Immature natural killer cell (primary cell): ENCODE results near the gene ZNF92. TPM values are rescaled to one million over a fixed set of nuclear protein-coding genes. Genes with fewer than 3 reads are reported as not detected.
"Not testable (repeated sequence)": the region's sequence is repeated elsewhere in the genome, so short reads cannot be mapped to it uniquely, and the experiment has no call there.

Source experiments
- DNase-seq, 3 donors: peaks; one replicate each; pipeline ENCODE4 v3.0.0; 2022; ENCODE audit warnings: mixed read lengths in 1 of 3
- H3K27ac Mint-ChIP-seq, 6 donors: one replicate each; pipeline ENCODE4 v1.8.0; 2020; ENCODE audit warnings: mixed read lengths in 6 of 6, mild to moderate bottlenecking in 5 of 6, inconsistent platforms in 4 of 6, moderate library complexity in 3 of 6
- H3K27me3 Mint-ChIP-seq, 3 donors: one replicate each; pipeline ENCODE4 v1.8.0; 2020 to 2021; ENCODE audit warnings: low read depth in 3 of 3, mild to moderate bottlenecking in 3 of 3, mixed read lengths in 3 of 3, moderate library complexity in 3 of 3, inconsistent platforms in 1 of 3
- H3K36me3 Mint-ChIP-seq, 3 donors: one replicate each; pipeline ENCODE4 v1.8.0; 2020; ENCODE audit warnings: mixed read lengths in 3 of 3, inconsistent platforms in 2 of 3, mild to moderate bottlenecking in 2 of 3
- H3K4me1 Mint-ChIP-seq, 2 donors: one replicate each; pipeline ENCODE4 v1.8.0; 2020; ENCODE audit warnings: inconsistent platforms in 2 of 2, mild to moderate bottlenecking in 2 of 2, mixed read lengths in 2 of 2, moderate library complexity in 1 of 2
- H3K4me3 Mint-ChIP-seq, 5 donors: one replicate each; pipeline ENCODE4 v1.8.0; 2020; ENCODE audit warnings: mild to moderate bottlenecking in 5 of 5, mixed read lengths in 5 of 5, inconsistent platforms in 3 of 5, moderate library complexity in 3 of 5
- H3K9me3 Mint-ChIP-seq, 6 donors: one replicate each; pipeline ENCODE4 v1.8.0; 2020; ENCODE audit warnings: mild to moderate bottlenecking in 6 of 6, mixed read lengths in 6 of 6, inconsistent platforms in 4 of 6, moderate library complexity in 3 of 6
- polyA plus RNA-seq, 3 donors: library from polyadenylated mRNA; unstranded; fragments of 300-500 nt; fragmentation: Illumina TruSeq; gene quantifications; one replicate each; pipeline ENCODE4 v1.2.3, GENCODE V29; 2021

ZNF92 gene
- 10 to 100 TPM; 13.1 to 14.4 (median 14.1) TPM for polyA plus RNA-seq

DNA sequence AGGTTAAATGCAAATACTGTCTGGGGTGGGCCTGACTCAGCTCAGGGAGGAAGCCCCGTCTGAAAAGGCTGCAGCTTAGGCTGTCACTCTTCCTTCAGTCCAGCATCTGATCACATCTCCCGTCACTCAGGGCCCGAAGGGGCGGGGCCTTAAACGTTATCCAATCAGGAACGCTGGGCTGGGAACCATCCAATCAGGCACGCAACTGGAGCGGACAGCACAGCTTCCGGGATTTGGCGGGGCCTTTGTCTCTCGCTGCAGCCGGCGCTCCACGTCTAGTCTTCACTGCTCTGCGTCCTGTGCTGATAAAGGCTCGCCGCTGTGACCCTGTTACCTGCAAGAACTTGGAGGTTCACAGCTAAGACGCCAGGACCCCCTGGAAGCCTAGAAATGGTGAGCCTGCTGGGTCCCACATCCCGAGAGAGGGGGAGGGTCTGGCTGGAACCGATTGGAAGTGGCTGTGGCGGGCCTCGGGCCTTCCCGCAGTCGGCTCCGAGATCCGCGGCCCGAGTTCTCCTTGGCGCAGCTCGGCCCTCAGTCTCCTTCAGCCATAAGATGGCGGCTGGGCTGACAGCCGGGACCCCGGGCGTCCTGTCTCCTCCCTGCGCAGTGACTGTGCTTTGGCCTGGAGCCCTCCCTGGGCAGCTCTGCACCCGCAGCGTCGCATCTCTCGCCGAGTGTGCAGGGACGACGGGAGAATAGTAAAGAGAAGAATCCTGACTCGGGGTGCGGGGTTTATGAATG lies at the start of gene ZNF92:
ZNF92 (plus strand) TSS at position 248 of the 744 bp plus-strand sequence; CDS start at position 391, 143 bp downstream.
- no peaks in the 10 kb centered on the region for H3K9me3 Mint-ChIP-seq
- peaks cover 0 to 6% (median 6%) of the 10 kb centered on the region in 3 donors for H3K36me3 Mint-ChIP-seq
- DNase-seq = peak; percentile 95 to 96 (median 96)
- H3K27me3 Mint-ChIP-seq = peaks cover 3 to 11% (median 7%) of the 10 kb centered on the region in 3 donors
- peaks cover 46 to 58% of the 10 kb centered on the region in 2 donors for H3K4me1 Mint-ChIP-seq
- peak within 1 kb of the TSS; percentile 93 to 97 (median 94) for H3K27ac Mint-ChIP-seq
- H3K4me3 Mint-ChIP-seq = peak within 1 kb of the TSS; percentile 97 to 99 (median 99)

DNA sequence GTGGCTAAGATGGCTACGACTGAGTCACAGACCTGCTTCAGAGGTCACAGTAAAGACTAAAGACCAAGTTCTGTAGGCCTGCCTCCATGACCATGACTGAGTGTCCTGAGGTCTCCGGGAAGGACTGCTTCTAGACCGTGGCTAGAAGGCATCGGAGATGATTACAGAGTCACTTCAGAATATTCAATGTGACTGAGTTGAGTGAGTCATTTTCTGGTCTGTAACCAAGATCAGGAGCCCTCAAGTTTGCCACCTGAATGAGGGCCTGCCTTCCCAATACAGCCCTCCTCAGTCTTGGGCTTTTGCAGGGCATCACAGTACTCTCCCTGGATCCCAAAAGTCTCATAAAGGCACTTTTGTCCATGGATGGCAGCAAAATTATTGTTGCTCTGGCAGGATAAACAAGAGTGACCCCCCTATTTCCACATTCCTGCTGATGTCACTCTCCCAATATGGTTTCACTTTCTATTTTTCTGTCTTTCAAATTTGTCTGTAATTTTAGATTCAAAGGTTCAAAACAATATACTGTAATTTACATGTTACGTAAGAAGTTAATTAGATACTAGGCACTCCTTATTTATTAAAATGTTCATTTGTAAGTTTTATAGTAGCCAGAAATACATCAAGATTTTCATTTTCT lies 47.7 kb upstream of the ZNF92 start:
- Mint-ChIP-seq H3K36me3 (no peaks in the 10 kb centered on the region), H3K4me1 (peaks cover 2 to 5% of the 10 kb centered on the region in 2 donors), H3K9me3 (no peaks in the 10 kb centered on the region), H3K4me3 (peak overlapping the region in 1 of 5 donors; percentile 19), H3K27me3 (peaks cover 0 to 2% (median 2%) of the 10 kb centered on the region in 3 donors), H3K27ac (peak overlapping the region in 1 of 6 donors; percentile 29)
- DNase-seq = no peak

DNA sequence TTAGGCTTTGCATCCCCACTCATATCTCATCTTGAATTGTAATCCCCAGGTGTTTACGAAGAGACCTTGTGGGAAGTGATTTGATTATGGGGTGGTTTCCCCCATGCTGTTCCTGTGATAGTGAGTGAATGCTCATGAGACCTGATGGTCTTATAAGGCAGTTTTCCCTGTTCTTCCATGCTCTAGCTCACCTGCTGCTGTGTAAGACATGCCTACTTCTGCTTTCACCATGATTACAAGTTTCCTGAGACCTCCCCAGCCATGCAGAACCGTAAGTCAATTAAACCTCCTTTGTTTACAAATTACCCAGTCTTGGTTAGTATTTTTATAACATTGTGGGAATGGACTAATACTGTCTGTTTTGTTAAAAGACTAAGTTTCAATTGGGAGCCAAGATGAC lies 35.3 kb upstream of the ZNF92 start:
- H3K4me1 Mint-ChIP-seq = no peaks in the 10 kb centered on the region
- no peak overlapping the region for H3K27ac Mint-ChIP-seq
- peaks cover 0 to 5% (median 3%) of the 10 kb centered on the region in 3 donors for H3K27me3 Mint-ChIP-seq
- no peak for DNase-seq
- no peak overlapping the region for H3K4me3 Mint-ChIP-seq
- peaks cover 0 to 2% (median 0%) of the 10 kb centered on the region in 6 donors for H3K9me3 Mint-ChIP-seq
- H3K36me3 Mint-ChIP-seq = no peaks in the 10 kb centered on the region

DNA sequence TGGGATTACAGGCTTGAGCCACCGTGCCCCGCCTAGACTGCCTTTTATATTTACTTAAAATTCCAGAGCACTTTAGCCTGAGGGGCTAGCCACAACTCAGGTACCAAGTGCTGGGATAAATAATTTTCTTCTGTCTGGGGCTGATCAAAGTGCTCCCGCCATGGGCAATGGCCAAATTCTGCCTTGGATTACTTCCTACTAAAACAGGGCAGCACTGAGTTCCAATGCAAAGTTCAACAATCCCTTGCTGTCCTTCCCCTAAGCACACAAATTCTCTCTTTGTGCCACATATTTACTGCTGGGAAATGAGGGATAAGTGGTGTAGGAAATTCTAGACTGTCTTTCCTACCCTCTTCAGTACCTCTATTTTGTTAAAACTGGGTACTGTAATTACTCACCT lies 34.4 kb upstream of the ZNF92 start:
- Mint-ChIP-seq H3K4me1 (no peaks in the 10 kb centered on the region), H3K27me3 (peaks cover 0 to 5% (median 3%) of the 10 kb centered on the region in 3 donors), H3K4me3 (no peak overlapping the region), H3K27ac (no peak overlapping the region), H3K36me3 (no peaks in the 10 kb centered on the region), H3K9me3 (peaks cover 0 to 2% (median 0%) of the 10 kb centered on the region in 6 donors)
- no peak for DNase-seq

DNA sequence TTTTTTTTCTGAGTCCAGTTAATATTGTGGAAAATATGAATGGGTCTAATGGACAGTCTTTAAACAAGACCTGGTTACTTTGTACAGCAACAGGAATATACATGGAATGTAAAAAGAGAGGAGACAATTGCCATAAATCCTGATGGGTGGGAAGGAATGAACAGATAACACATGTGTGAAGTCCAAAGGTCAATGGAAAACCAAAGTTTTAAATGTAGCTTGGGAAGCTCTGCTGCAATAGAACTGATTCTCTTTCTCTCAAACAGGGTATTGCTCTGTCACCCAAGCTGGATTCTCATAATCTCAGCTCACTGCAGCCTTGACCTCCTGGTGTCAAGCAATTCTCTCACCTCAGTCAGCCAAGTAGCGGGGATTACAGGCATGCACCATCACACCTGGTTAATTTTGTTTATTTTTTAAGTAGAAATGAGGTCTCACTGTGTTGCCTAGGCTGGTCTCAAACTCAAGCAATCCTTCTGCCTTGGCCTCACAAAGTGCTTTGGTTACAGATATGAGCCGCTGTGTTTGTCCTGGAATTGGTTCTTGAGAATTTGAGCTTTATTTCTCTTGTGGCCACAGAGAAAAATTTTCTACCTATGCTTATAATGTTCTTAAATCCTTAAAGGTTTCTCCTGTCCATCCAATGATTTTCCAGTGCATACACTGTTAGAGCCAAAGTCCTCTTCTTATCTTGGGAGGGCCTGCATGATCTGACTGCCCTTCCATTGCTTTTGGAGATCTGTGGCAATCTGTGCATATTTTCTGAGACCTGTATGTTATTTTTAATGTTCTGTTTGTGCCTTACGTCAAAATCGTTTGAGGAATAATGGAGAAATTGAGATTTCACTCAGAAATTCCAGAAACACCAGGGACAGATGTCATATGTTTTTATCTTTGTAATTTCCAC lies 30.7 kb upstream of the ZNF92 start:
- H3K9me3 Mint-ChIP-seq = peaks cover 0 to 2% (median 0%) of the 10 kb centered on the region in 6 donors
- H3K27ac Mint-ChIP-seq = no peak overlapping the region
- H3K36me3 Mint-ChIP-seq = peaks cover 0 to 7% (median 0%) of the 10 kb centered on the region in 3 donors
- peaks cover 10 to 14% (median 10%) of the 10 kb centered on the region in 3 donors for H3K27me3 Mint-ChIP-seq
- H3K4me3 Mint-ChIP-seq = no peak overlapping the region
- H3K4me1 Mint-ChIP-seq = no peaks in the 10 kb centered on the region
- no peak for DNase-seq

DNA sequence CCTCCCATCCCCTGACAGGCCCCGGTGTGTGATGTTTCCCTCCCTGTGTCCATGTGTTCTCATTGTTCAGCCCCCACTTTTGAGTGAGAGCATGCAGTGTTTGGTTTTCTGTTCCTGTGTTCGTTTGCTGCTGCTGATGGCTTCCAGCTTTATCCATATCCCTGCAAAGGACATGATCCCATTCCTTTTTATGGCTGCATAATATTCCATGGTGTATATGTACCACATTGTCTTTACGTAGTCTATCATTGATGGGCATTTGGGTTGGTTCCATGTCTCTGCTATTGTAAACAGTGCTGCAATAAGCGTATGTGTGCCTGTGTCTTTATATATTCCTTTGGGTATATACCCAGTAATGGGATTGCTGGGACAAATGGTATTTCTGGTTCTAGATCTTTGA lies 29.1 kb upstream of the ZNF92 start:
- not testable (repeated sequence) for H3K4me3 Mint-ChIP-seq, H3K36me3 Mint-ChIP-seq, H3K4me1 Mint-ChIP-seq, DNase-seq, H3K27ac Mint-ChIP-seq, H3K9me3 Mint-ChIP-seq
- H3K27me3 Mint-ChIP-seq = peaks cover 7 to 14% (median 14%) of the 10 kb centered on the region in 3 donors

DNA sequence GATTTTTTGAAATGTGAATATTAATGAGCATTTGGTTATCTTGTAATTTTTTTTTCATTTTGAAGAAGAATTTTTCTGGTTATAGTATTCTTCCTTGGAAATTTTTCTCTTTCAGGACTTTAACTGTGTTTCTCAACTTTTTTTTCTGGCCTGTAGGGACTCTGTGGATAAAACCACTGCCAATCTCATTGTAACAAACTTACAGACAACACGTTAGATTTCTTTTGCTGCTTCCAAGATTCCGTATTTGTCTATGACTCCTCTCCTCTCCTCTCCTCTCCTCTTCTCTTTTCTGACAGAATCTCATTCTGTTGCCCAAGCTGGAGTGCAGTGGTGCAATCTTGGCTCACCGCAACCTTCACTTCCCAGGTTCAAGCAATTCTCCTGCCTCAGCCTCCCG lies 19.4 kb upstream of the ZNF92 start:
- H3K4me3 Mint-ChIP-seq = no peak overlapping the region
- no peaks in the 10 kb centered on the region for H3K36me3 Mint-ChIP-seq
- DNase-seq = no peak
- H3K9me3 Mint-ChIP-seq = peaks cover 0 to 2% (median 0%) of the 10 kb centered on the region in 6 donors
- no peaks in the 10 kb centered on the region for H3K4me1 Mint-ChIP-seq
- no peak overlapping the region for H3K27ac Mint-ChIP-seq
- H3K27me3 Mint-ChIP-seq = peaks cover 0 to 9% (median 7%) of the 10 kb centered on the region in 3 donors

DNA sequence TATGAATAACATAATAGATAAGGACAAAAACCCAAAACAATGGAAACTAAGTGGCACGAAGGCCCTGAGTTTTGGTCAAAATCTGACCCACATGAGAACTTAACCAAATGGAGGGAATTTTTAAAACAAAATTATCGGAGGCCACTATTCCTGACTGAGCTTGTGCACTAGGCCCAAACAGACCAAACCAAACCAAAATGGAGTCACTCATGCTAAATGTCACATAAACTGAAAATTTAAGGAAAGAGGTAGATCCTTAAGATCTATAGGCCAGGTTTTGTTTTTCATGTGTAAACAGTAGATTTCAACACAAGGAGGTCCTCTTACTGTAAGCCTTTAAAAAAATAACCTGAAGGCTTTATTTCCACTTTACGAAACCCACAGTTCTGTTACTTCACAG lies 3.8 kb upstream of the ZNF92 start:
- no peak for DNase-seq
- H3K4me1 Mint-ChIP-seq = peaks cover 14 to 19% of the 10 kb centered on the region in 2 donors
- no peaks in the 10 kb centered on the region for H3K9me3 Mint-ChIP-seq
- H3K36me3 Mint-ChIP-seq = no peaks in the 10 kb centered on the region
- no peak overlapping the region for H3K4me3 Mint-ChIP-seq
- H3K27me3 Mint-ChIP-seq = peaks cover 1 to 9% (median 7%) of the 10 kb centered on the region in 3 donors
- H3K27ac Mint-ChIP-seq = no peak overlapping the region

DNA sequence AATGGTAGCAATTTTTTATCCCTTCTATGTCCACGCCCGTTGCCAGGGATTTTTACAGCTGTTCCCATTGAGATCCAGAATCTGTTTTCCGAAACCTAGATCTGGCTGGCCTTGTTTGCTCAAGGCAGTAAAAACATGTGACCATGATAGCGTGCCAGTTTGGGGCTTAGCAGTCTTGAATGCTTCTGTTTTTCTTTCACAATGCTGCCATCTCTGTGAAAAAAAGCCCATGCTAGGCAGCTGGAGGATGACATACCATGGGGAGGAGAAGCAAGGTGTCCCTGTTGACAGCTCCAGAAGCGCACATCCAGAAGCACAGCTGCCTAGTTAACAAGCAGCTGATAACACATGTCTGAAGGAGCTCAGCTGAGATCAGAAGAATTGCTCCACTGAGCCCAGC lies 2.2 kb upstream of the ZNF92 start:
- no peaks in the 10 kb centered on the region for H3K36me3 Mint-ChIP-seq
- peaks cover 3 to 11% (median 7%) of the 10 kb centered on the region in 3 donors for H3K27me3 Mint-ChIP-seq
- peaks cover 30 to 35% of the 10 kb centered on the region in 2 donors for H3K4me1 Mint-ChIP-seq
- no peak overlapping the region for H3K4me3 Mint-ChIP-seq
- H3K27ac Mint-ChIP-seq = no peak overlapping the region
- DNase-seq = no peak
- no peaks in the 10 kb centered on the region for H3K9me3 Mint-ChIP-seq

DNA sequence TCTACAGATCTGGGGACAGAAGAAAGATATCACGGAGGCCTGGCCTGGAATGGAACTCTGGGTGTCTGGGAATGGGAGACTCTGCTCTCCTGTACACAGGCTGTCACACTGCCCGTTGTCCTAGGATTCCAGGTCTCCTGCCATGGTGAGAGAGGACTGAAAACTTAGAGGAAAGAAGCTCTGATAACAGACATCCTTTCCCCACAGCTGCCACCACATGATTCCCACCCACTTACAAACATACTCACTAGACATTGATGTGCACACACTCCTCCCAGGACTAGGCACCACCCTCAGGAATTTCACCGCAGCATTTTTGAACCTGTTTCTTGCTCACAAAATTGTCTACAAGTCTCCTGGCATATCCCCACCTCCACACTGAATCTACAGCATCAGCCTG lies 5.7 kb downstream of the ZNF92 start:
- no peak for DNase-seq
- H3K36me3 Mint-ChIP-seq = peaks cover 7 to 17% (median 13%) of the 10 kb centered on the region in 3 donors
- peak overlapping the region in 3 of 5 donors; percentile 2 to 7 (median 6) for H3K4me3 Mint-ChIP-seq
- H3K27ac Mint-ChIP-seq = peak overlapping the region in 5 of 6 donors; percentile 0 to 35 (median 17)
- no peaks in the 10 kb centered on the region for H3K9me3 Mint-ChIP-seq
- peaks cover 85 to 100% of the 10 kb centered on the region in 2 donors for H3K4me1 Mint-ChIP-seq
- H3K27me3 Mint-ChIP-seq = peaks cover 0 to 5% (median 3%) of the 10 kb centered on the region in 3 donors

DNA sequence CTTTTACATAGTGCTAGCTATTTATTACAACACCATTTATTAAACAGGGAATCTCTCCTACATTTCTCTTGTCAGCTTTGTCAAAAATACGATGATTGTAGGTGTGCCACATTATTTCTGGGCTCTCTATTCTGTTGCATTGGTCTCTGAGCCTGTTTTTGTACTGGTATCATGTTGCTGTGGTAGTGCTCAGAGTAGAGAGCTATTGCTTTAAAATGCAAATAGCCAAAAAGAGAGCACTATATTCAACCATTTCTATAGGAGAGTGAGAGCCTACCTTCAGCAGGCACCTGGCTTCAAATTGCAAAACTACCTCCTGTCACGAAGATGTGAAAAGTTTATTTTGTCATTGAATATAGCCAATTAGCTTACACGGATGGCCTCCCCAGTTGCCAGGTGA lies 8.1 kb downstream of the ZNF92 start:
- Mint-ChIP-seq H3K27me3 (peaks cover 0 to 3% (median 0%) of the 10 kb centered on the region in 3 donors), H3K4me3 (no peak overlapping the region), H3K9me3 (no peaks in the 10 kb centered on the region), H3K4me1 (peaks cover 78 to 98% of the 10 kb centered on the region in 2 donors), H3K27ac (no peak overlapping the region), H3K36me3 (peaks cover 7 to 17% (median 13%) of the 10 kb centered on the region in 3 donors)
- DNase-seq = no peak

DNA sequence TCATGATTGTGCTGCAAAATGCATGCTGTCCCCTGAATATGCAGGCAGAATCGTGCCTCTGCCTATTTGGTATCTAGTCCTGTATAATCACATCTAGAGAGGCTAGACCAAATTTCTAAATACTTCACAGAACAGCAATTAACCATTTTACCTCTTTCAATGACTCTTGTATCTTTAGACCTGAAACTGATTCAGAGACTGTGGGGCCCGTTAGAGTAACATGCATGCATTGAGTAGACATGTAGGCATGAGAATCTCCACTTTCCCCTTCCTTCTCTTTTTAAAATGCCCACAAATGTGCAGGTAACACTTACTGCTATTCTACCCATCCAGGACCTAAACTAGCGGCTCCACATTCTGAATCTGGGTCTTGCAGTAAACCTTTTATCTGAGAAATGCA lies 8.8 kb downstream of the ZNF92 start:
- Mint-ChIP-seq H3K36me3 (peaks cover 7 to 13% (median 9%) of the 10 kb centered on the region in 3 donors), H3K4me3 (no peak overlapping the region), H3K9me3 (no peaks in the 10 kb centered on the region), H3K4me1 (peaks cover 75 to 96% of the 10 kb centered on the region in 2 donors), H3K27ac (no peak overlapping the region), H3K27me3 (peaks cover 0 to 3% (median 0%) of the 10 kb centered on the region in 3 donors)
- no peak for DNase-seq

DNA sequence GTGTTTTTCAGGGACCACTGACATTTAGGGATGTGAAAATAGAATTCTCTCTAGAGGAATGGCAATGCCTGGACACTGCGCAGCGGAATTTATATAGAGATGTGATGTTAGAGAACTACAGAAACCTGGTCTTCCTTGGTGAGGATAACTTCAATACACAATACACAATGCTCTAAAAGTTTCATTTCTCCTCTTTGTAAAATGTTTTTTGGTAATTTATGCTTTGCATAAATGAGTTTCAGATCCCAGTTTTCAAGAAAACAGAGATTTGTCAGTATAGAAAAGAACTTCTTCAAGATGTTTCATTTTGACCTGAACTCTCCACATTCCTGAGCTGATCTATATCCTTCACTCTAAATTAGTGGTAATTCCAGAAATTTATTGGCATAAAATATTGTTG lies 14.2 kb downstream of the ZNF92 start:
- no peak overlapping the region for H3K4me3 Mint-ChIP-seq
- peaks cover 7 to 20% (median 16%) of the 10 kb centered on the region in 3 donors for H3K36me3 Mint-ChIP-seq
- no peak for DNase-seq
- H3K9me3 Mint-ChIP-seq = no peaks in the 10 kb centered on the region
- peaks cover 35 to 72% of the 10 kb centered on the region in 2 donors for H3K4me1 Mint-ChIP-seq
- H3K27me3 Mint-ChIP-seq = no peaks in the 10 kb centered on the region
- H3K27ac Mint-ChIP-seq = no peak overlapping the region
